ENCODE measurements around the gene DDX53. TPM values are rescaled to one million over a fixed set of nuclear protein-coding genes. Genes with fewer than 3 reads are reported as not detected.

The DDX53 gene
- not detected in 2 replicates for total RNA-seq (2014; rRNA removed; shearing (Covaris generic))

DNA sequence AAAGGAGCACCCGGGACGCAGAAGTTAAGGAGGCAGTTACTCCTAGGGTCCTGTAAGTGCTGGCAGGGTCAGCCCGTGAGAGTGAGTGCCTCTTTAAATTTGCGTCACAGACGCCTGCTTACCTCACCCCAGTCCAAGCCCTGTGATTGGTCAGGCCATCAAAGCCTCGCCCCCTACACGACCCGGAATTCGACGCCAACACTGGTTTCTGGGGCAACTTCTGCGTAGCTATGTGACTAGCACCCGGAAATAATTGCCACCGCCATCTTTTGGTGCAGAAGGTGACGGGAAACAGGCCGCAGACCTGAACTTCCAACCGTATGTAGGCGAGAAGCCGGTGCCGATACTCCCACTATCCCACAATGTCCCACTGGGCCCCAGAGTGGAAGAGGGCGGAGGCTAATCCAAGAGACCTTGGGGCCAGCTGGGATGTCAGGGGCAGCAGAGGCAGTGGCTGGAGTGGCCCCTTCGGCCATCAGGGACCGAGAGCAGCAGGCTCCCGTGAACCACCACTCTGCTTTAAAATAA is at the start of gene DDX53:
Gene DDX53, plus strand, starts transcription at position 265 of the 528 bp plus-strand sequence. Its CDS starts 98 bp downstream, at position 363.

